HG03571 (cell line): ENCODE data around the gene ENO3.

ENCODE experiments used
- ATAC-seq: cut with Tn5 transposase; IDR thresholded peaks from one replicate; pipeline ENCODE4 v1.9.1; 2021; ENCODE audit not compliant: unreplicated experiment

The ENO3 gene

GRCh38 chr17:4936436-4936835 lies 14.5 kb upstream of the ENO3 start:
- no peak for ATAC-seq

DNA sequence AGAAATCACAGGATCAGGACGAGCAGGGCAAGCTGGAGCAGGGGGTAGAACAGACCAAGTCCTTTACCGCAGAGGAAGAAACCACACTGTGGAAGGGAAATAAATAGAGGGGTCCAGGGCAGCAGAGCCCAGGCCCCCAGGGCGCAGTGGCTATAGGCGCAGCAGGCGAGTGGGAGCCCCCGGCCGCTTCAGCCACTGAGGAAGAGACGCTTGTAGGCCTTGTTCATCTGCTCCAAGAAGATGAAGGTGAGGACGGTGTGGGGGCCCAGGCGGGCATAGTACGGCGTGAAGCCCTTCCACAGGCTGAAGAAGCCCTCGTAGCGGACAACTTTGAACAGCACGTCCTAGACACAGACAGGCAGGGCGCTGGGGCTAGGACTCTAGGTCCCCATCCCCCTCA lies 13.4 kb upstream of the ENO3 start:
- no peak for ATAC-seq

GRCh38 chr17:4938069-4938491 lies 12.8 kb upstream of the ENO3 start:
- no peak for ATAC-seq

DNA sequence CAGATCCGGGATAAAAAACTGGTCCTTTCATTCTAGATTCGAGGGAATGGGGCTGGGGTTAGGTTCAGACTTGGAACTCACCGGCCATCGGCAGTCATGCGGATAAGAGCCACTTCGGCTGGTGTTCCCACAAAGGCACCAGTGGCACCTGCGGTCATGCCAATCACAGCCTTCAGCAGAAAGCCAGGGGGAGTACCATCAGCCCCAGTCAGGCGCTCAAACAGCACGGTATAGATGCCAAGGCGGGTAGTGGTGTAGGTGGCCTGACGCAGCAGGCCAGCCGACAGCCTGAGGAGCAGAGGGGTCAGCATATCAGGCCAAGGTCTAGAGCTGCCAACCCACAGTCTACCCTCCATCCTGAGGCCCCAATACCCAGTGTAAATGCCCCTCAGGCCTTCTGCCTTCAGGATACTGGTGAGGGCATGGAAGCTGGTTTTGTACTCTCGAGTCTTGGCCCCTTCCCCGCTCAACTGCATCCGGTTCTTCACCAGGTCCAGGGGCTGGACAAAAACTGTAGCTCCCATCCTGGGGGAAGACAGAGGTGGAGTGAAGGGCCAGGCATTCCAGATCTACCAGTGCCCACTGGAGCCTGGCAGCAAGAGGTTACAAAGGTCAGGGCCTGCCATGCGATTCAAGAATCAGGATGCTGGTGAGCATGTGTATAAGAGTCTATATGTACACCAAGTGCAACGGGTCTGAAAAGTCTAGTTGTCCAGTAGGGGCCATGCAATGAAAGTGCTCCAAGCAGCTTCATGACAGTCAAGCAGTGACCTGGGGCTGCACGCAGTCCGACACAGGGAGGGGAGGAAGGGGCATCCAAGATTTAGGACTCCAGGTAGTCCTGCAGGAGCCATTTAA lies 12.0 kb upstream of the ENO3 start:
- no peak for ATAC-seq

GRCh38 chr17:4939546-4939795 lies 11.4 kb upstream of the ENO3 start:
- ATAC-seq = no peak

DNA sequence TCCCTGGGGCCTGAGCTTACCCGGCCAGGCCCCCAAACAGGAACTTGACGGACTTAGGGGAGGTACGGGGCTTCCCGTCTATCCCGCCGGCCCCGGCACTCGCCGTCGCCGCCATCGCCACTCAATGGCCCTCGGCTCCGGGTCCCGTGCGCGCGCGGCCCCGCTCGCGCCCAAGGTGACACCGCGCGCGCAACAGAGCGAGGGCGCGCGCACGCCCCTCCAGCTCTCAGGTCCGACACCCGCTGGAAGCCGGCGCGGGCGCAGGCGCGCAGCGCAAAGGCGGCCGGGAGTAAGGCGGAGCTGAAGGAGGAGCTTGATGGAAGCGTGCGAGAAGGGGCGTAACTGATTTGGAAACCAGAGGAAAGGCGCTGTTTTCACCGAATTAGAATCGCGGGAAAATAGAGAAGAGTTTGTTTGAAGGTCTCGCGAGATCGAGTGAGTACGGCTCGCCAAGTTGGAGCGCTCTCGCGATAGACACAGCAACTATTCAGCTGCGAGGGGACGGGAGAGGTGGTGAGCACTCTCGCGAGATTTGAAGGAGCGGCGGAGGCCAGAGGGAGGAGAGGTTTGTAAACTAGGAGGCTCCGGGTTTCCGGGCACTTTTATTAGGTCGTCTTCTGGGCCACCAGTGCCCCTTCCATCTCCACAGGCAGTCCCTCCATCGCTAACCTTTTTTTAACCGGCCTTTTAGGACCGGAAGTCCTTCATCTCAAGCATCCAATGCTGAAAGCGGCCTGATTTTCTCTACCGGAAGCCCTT lies 10.9 kb upstream of the ENO3 start, which contains the start of the genes RNF167 and SLC25A11:
Gene RNF167 (plus strand): TSS at position 473 of the 759 bp plus-strand sequence. CDS start 642 bp downstream, outside the sequence.
Gene SLC25A11 (minus strand): TSS at position 251 of the 759 bp plus-strand sequence. CDS start 136 bp downstream, at position 115.
- peak; percentile 68 for ATAC-seq

GRCh38 chr17:4940555-4941318 lies 10.2 kb upstream of the ENO3 start:
- ATAC-seq = no peak

GRCh38 chr17:4941319-4941610 lies 9.7 kb upstream of the ENO3 start:
- ATAC-seq = no peak

DNA sequence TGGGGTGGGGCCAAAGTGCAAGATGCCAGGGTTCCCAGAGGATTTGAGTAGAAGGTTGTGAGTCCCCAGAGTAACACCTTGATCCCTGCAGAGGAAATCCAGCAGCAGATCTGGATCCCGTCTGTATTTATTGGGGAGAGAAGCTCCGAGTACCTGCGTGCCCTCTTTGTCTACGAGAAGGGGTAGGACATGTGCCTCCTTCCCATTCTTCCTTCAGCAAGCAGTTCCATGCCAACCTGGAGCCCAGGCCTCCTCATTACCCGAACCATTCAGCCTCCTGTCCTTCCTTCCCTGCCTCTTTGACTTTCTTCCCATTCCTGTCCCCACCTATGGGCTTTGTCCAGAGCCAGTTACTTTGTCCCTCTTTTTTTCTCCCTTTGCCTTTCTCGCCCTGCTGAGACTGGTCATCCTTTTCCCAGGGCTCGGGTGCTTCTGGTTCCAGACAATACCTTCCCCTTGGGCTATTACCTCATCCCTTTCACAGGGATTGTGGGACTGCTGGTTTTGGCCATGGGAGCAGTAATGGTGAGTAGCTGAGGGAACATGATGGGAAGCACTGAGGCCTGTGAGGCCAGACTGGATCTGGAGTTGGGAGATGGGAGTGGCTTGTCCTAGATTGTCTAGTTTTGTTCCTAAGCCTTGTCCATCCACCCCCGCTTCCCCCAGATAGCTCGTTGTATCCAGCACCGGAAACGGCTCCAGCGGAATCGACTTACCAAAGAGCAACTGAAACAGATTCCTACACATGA lies 8.0 kb upstream of the ENO3 start:
- no peak for ATAC-seq

GRCh38 chr17:4944163-4944553 lies 6.8 kb upstream of the ENO3 start:
- ATAC-seq = no peak

DNA sequence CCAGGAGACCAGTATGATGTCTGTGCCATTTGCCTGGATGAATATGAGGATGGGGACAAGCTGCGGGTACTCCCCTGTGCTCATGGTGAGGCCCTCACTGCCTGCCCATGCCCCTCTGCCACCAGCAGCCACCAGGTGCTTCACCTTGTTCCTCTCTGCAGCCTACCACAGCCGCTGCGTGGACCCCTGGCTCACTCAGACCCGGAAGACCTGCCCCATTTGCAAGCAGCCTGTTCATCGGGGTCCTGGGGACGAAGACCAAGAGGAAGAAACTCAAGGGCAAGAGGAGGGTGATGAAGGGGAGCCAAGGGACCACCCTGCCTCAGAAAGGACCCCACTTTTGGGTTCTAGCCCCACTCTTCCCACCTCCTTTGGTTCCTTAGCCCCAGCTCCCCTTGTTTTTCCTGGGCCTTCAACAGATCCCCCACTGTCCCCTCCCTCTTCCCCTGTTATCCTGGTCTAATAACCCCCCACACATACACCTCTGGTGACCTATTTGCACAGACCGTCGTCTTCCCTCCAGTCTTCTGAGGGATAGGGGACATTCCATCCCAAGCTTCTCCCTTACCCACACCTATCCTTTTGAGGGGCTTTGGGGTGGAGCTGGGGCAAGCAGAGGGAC lies 6.3 kb upstream of the ENO3 start:
- no peak for ATAC-seq

DNA sequence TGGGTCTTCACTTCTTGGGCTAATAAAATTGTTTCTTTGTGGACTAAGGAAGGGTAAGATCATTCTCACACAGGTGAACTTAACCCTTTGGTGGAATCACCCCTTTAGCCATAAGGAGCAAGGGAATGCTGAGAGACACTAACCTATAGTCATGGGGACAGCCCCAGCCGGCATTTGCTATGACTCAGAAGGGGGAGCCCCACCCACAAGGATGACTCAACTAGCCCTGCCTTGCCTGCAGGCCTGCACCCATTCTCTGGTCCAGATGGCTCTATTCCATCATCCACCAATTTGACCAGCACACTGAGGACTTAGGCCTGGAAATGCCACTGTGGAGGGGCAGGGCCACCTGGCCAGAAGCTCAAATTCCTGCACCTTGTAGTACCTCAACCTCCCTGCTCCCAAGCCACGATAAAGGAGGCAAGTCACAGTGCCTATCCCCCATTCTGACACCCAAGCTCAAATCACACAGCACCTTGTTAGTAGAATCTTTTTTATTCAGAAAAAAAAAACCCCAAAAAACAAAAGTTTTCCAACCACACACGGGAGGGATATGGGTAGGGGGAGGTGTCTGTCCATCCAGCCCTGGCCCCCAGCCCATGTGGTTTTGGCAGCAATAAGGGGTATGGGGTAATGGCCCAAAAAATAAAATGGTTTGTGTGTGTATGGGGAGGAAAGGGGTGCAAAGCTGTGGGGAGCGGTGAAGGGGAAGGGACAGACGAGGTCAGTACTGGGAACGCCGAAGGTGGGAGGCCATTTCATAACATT lies 5.6 kb upstream of the ENO3 start:
- ATAC-seq = no peak

- no peak for ATAC-seq
Observed at GRCh38 chr17:4945944-4946280, 5.0 kb upstream of the ENO3 start.

DNA sequence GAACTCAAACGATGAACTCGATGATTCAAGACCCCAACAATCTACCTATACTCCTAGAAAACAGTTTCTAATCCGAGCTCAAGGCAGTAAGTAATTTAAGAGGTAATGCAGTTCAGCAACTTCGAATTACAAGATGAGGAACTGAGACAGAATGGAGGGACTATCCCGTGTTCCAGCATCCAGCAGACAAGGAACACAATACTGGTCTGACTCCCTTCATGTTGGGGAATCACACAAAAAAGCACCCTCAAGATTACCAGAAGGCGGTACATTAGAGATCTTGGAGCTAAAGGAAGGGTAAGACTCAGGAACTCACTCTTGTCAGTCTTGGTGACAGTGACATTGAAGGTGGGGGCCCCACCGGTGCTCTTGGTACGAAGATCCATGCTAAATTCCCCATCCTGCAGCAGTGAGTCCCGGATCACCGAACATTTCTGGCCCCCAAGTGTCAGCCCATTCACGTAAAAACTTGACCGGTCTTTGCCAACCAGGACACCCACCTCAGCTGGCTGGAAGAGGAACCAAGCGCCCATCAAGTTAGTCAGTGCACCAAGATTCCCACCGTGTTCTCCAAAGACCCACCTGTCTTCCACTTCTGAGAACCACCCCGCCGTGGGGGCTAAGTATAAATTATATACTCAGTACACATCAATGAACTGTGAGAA lies 4.5 kb upstream of the ENO3 start:
- ATAC-seq = no peak

DNA sequence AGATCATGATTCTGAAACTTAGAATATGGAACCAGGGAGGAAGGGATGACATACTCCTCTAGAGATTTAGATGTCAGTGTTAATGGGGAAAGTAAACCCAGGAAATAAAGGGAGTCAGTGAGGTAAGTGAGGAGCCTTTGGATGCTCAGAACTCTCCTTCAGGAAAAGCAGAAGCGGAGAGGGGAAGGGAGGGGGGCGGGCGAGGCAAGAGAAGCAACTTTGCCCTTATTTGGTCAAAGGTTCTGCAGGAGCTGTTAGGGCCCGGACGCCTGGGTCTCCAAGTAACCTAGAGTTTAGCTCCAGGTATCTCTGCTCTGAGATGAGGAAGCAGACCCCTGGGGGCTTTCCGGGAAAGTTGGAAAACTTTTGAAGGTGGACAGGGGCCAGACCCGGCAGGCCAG lies 3.9 kb upstream of the ENO3 start:
- ATAC-seq = no peak

DNA sequence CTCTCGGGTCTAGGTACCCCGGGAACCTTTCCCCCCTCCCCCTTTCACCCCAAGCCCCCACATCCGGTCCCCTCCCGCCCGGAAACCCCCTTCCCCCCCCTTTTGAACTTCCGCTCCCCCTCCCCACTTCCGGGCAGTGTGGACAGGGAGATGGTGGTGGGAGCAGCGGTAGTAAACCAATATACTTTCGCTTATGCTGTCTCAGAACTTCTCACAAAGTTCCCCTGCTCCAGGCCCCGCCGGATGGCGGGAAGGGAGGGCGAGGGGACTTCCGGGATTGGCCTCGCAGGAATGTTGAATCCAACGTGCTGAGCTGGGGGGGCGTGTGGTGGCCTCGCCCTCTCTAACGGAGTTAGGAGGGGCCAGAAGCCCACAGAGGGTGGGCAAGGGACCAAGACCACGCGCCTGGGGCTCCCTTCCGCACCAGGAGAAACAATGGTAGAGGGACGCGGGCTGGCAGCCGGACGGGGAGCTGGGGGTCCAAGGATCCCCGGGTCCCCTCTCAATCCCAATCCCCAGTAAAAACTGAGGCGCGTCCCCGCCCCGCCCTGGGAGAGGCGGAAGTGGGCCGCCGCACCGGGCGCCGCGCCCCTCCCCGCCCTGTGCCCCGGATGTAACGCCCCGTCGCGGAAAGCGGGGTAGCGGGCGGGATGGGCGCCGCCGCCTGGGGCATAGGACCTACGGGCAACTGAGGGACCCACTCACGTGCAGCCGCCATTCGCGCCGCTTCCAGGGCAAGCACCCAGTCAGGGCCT lies 3.3 kb upstream of the ENO3 start:
- no peak for ATAC-seq

GRCh38 chr17:4948166-4948930 lies 2.6 kb upstream of the ENO3 start, which contains the start of gene PFN1:
TSS of gene PFN1 (minus strand) at chr17:4948530. CDS start at chr17:4948394, 136 bp downstream.
- no peak for ATAC-seq

- no peak for ATAC-seq
Observed at GRCh38 chr17:4948931-4949320, 2.0 kb upstream of the ENO3 start.
